Esophagus squamous epithelium (tissue), 5 donors: ENCODE measurements around the gene RFNG. TPM values are rescaled to one million over a fixed set of nuclear protein-coding genes. Genes with fewer than 3 reads are reported as not detected.

Experiments used
- DNase-seq: peaks from one replicate; lab custom pipeline; 2025; lab: John Stamatoyannopoulos, UW
- H3K27ac ChIP-seq, 4 donors: fragments of 200-600 bp; sonication (generic); one replicate each; pipeline ENCODE4 v1.5.1; 2016 to 2019; ENCODE audit warnings: mild to moderate bottlenecking in 1 of 4
- H3K27me3 ChIP-seq, 4 donors: fragments of 200-600 bp; sonication (generic); 1 replicate in 3 of 4; 2 replicates in 1 of 4; pipeline versions ENCODE4 v1.5.1 to v1.6.0; 2017 to 2021; ENCODE audit warnings: antibody characterized with exemption in 1 of 4
- H3K36me3 ChIP-seq, 3 donors: fragments of 200-600 bp; sonication (generic); one replicate each; pipeline ENCODE4 v1.5.1; 2016 to 2019
- H3K4me1 ChIP-seq, 3 donors: fragments of 200-600 bp; sonication (generic); one replicate each; pipeline ENCODE4 v1.5.1; 2017 to 2019
- H3K4me3 ChIP-seq, 4 donors: fragments of 200-600 bp; sonication (generic); 1 replicate in 3 of 4; 2 replicates in 1 of 4; pipeline ENCODE4 v1.5.1; 2016 to 2019; ENCODE audit warnings: mild to moderate bottlenecking in 2 of 4, moderate library complexity in 1 of 4
- H3K9me3 ChIP-seq, 3 donors: fragments of 200-600 bp; sonication (generic); one replicate each; pipeline ENCODE4 v1.5.1; 2016 to 2019
- POLR2A ChIP-seq, 4 donors: fragments of 450-650 bp; IDR thresholded peaks; one replicate each; pipeline ENCODE4 v1.6.1; 2017; ENCODE audit warnings: antibody characterized with exemption in 4 of 4, mild to moderate bottlenecking in 4 of 4, moderate library complexity in 3 of 4
- WGBS, 2 donors: methylation state at CpG; one replicate each; pipeline ENCODE4 v1.1.5; 2018; 5-methylcytosine and 5-hydroxymethylcytosine counted together
- intact Hi-C: fragments of 100-400 bp; cut with DNase I; formaldehyde crosslinking; loops from one replicate; pipeline ENCODE4 v1.15.0; 2022
- total RNA-seq, 4 donors: library from RNA; depleted of rRNA; stranded (reverse); fragments of >200 nt; gene quantifications; one replicate each; pipeline ENCODE4 v1.1.0, GENCODE V29; 2016
- TF ChIP-seq, protein P1 (sequence below), 6 experiments: fragments of 450-650 bp in 4 of 6; fragments of 200-600 bp in 2 of 6; sonication (generic) in 2 of 6; IDR thresholded peaks; one replicate each; pipeline ENCODE4 v1.5.1; 2016 to 2019; ENCODE audit warnings: antibody characterized with exemption in 6 of 6, mild to moderate bottlenecking in 4 of 6, moderate library complexity in 4 of 6
- donor health status: DM: yes; HTN: yes; CAD: no.

The RFNG gene
- total RNA-seq, 4 donors from 2014 or later, result 24.9 to 38.1 (median 31.2) TPM

DNA sequence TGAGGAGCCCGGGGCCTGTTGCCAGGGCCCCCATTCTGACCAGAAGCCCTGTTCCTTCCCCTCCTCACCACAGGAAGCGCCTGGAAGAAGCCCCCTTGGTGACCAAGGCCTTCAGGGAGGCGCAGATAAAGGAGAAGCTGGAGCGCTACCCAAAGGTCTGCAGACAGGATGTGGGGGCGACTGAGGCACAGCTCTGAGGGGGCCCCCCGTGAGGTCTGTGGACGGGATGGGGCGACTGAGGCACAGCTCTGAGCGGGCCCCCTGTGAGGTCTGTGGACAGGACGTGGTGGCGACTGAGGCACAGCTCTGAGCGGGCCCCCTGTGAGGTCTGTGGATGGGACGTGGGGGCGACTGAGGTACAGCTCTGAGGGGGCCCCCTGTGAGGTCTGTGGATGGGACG lies 42.2 kb downstream of the RFNG start:
- WGBS, 2 donors, result 60 to 80% methylated on average over 1 to 7 of the region's 15 CpGs
- H3K27ac ChIP-seq, result no peak overlapping the region
- peaks cover 0 to 35% (median 0%) of the 10 kb centered on the region in 3 donors for H3K36me3 ChIP-seq
- no peak overlapping the region for H3K4me3 ChIP-seq
- H3K27me3 ChIP-seq, result no peaks in the 10 kb centered on the region
- no peaks in the 10 kb centered on the region for H3K9me3 ChIP-seq
- H3K4me1 ChIP-seq, result peaks cover 5 to 48% (median 16%) of the 10 kb centered on the region in 3 donors
- TF ChIP-seq POLR2A (IDR thresholded peaks at IDR 0.05), result no peak
- TF ChIP-seq, protein P1, sequence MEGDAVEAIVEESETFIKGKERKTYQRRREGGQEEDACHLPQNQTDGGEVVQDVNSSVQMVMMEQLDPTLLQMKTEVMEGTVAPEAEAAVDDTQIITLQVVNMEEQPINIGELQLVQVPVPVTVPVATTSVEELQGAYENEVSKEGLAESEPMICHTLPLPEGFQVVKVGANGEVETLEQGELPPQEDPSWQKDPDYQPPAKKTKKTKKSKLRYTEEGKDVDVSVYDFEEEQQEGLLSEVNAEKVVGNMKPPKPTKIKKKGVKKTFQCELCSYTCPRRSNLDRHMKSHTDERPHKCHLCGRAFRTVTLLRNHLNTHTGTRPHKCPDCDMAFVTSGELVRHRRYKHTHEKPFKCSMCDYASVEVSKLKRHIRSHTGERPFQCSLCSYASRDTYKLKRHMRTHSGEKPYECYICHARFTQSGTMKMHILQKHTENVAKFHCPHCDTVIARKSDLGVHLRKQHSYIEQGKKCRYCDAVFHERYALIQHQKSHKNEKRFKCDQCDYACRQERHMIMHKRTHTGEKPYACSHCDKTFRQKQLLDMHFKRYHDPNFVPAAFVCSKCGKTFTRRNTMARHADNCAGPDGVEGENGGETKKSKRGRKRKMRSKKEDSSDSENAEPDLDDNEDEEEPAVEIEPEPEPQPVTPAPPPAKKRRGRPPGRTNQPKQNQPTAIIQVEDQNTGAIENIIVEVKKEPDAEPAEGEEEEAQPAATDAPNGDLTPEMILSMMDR (IDR thresholded peaks at IDR 0.05), result no peak
- DNase-seq, result no peak
- intact Hi-C loops, result no loop called here

- peaks cover 2 to 48% (median 18%) of the 10 kb centered on the region in 3 donors for H3K4me1 ChIP-seq
- no peaks in the 10 kb centered on the region for H3K9me3 ChIP-seq
- peaks cover 0 to 35% (median 0%) of the 10 kb centered on the region in 3 donors for H3K36me3 ChIP-seq
- H3K27me3 ChIP-seq, result no peaks in the 10 kb centered on the region
- WGBS, 2 donors, result no CpG with 5 or more reads among the region's 28 CpGs
- TF ChIP-seq, protein P1 (IDR thresholded peaks at IDR 0.05), result no peak
- no peak for TF ChIP-seq POLR2A (IDR thresholded peaks at IDR 0.05)
- H3K27ac ChIP-seq, result no peak overlapping the region
- intact Hi-C loops, result no loop called here
- H3K4me3 ChIP-seq, result no peak overlapping the region
- DNase-seq, result no peak
These were observed 42.6 kb downstream of the RFNG start for GRCh38 chr17:82008941-82009405.

- TF ChIP-seq, protein P1 (IDR thresholded peaks at IDR 0.05), result no peak
- no peak for TF ChIP-seq POLR2A (IDR thresholded peaks at IDR 0.05)
- DNase-seq, result no peak
- no peak overlapping the region for H3K27ac ChIP-seq
- H3K36me3 ChIP-seq, result peaks cover 0 to 35% (median 0%) of the 10 kb centered on the region in 3 donors
- 86 to 90% methylated on average over 4 to 7 of the region's 26 CpGs for WGBS, 2 donors
- H3K9me3 ChIP-seq, result no peaks in the 10 kb centered on the region
- intact Hi-C loops, result no loop called here
- H3K4me3 ChIP-seq, result no peak overlapping the region
- no peaks in the 10 kb centered on the region for H3K27me3 ChIP-seq
- H3K4me1 ChIP-seq, result peaks cover 3 to 48% (median 23%) of the 10 kb centered on the region in 3 donors
These were observed 43.2 kb downstream of the RFNG start for GRCh38 chr17:82008258-82008940.

DNA sequence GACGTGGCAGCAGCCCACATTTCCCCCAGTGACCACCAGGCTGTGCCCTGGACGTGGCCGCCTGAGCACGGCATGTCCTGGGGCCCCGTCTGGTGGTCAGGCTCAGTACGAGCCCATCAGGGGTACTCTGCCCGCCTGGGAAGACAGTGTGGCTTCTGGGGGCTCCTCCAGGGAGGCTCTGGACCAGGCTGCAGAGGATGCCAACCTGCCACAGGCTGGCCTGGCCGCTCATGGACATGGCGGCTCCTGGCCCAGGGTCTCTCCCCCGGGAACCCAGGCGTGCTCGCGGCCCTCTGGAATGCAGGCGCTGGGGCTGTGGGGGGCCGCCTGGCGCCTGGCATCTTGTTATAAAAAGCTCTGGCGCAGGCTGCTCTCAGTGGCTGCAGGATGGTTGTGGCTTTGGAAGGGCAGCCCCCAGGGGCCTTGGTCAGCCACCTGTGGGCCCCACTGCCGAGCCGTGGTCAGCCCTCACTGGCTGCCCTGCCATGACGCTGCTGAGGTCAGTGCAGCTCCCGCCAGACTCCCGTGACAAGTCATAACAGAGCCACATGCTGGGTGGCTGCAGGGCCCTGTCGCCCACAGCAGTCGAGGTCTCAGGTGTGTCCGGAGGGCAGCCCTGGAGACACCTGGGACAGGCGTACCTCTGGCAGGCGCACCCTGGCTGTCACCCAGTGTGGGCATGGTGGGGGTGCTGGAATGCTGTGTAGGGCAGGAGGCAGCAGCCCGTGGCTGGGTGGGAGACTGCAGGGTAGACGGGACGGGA lies 43.9 kb downstream of the RFNG start:
- H3K27ac ChIP-seq, result no peak overlapping the region
- WGBS, 2 donors, result 94% methylated on average over 3 of the region's 30 CpGs; no CpG with 5 or more reads in 1 of the 2 donors
- intact Hi-C loops, result no loop called here
- TF ChIP-seq, protein P1 (IDR thresholded peaks at IDR 0.05), result no peak
- no peak for TF ChIP-seq POLR2A (IDR thresholded peaks at IDR 0.05)
- DNase-seq, result no peak
- H3K4me3 ChIP-seq, result no peak overlapping the region
- peaks cover 6 to 48% (median 22%) of the 10 kb centered on the region in 3 donors for H3K4me1 ChIP-seq
- H3K27me3 ChIP-seq, result no peaks in the 10 kb centered on the region
- peaks cover 0 to 35% (median 0%) of the 10 kb centered on the region in 3 donors for H3K36me3 ChIP-seq
- no peaks in the 10 kb centered on the region for H3K9me3 ChIP-seq

- H3K9me3 ChIP-seq, result no peaks in the 10 kb centered on the region
- no peak overlapping the region for H3K27ac ChIP-seq
- peaks cover 0 to 31% (median 0%) of the 10 kb centered on the region in 3 donors for H3K36me3 ChIP-seq
- H3K27me3 ChIP-seq, result no peaks in the 10 kb centered on the region
- no peak overlapping the region for H3K4me3 ChIP-seq
- 70% methylated on average over 6 of the region's 6 CpGs; no CpG with 5 or more reads in 1 of the 2 donors for WGBS, 2 donors
- TF ChIP-seq, protein P1 (IDR thresholded peaks at IDR 0.05), result no peak
- TF ChIP-seq POLR2A (IDR thresholded peaks at IDR 0.05), result no peak
- intact Hi-C loops, result no loop called here
- peaks cover 6 to 43% (median 22%) of the 10 kb centered on the region in 3 donors for H3K4me1 ChIP-seq
- DNase-seq, result no peak
These were observed 44.5 kb downstream of the RFNG start for GRCh38 chr17:82007228-82007494.
